ENCODE data around the gene SLC39A5. TPM values are rescaled to one million over a fixed set of nuclear protein-coding genes. Genes with fewer than 3 reads are reported as not detected.

SLC39A5 gene
- total RNA-seq, 1 experiment from 2014 or later: not detected

- no peak overlapping the region for H2BK20ac ChIP-seq (ENCODE audit: low read depth, low read length, poor library complexity, severe bottlenecking)
- Mint-ChIP-seq H3K36me3 (ENCODE audit: insufficient read depth in 1 of 3, low read depth in 3 of 3) (peaks cover 34 to 46% (median 46%) of the 10 kb centered on the region in 3 experiments; a peak in 6 of 7 replicates), H3K4me1 (peaks cover 20% of the 10 kb centered on the region in 2 experiments), H3K4me3 (peak overlapping the region; percentile 93 to 97), H3K27ac (peak overlapping the region in 2 of 3 experiments; percentile 39 to 82; a peak in 2 of 7 replicates), H3K27me3 (ENCODE audit: low read depth) (peaks cover 2% of the 10 kb centered on the region; the same call in 1 of the 2 replicates), H3K9me3 (no peaks in the 10 kb centered on the region; a peak in 1 of 5 replicates)
- no peak for DNase-seq
- no peak overlapping the region for H4K91ac ChIP-seq (ENCODE audit: insufficient read length, low read depth, low read length)
- peak overlapping the region; percentile 93 for H3K4me2 ChIP-seq (ENCODE audit: insufficient read depth, insufficient read length, low read length)
- no CpG with 5 or more reads among the region's 8 CpGs for WGBS (ENCODE audit: extremely low coverage, insufficient read length, low lambda C conversion rate)
- no peak overlapping the region for H4K5ac ChIP-seq (ENCODE audit: insufficient read length, low read depth, low read length)
- H4K20me1 ChIP-seq (ENCODE audit: control insufficient read depth, insufficient read depth, insufficient read length): no peaks in the 10 kb centered on the region
- no peak for TF ChIP-seq CTCF (conservative IDR thresholded peaks at IDR 0.05)
- no peak overlapping the region for H3K27ac ChIP-seq (ENCODE audit: insufficient read length, low read depth, low read length)
- H3K27me3 ChIP-seq (ENCODE audit: insufficient read depth, low read length): no peaks in the 10 kb centered on the region
- no peak overlapping the region for H2AK5ac ChIP-seq (ENCODE audit: insufficient read length, low read length)
- no peak overlapping the region for H2BK12ac ChIP-seq (ENCODE audit: insufficient read length, low read depth, low read length)
- H3K4ac ChIP-seq (ENCODE audit: low read depth, low read length): no peak overlapping the region
- no peak overlapping the region for H3K9ac ChIP-seq (ENCODE audit: extremely low read depth, insufficient read length, low read length)
- no peaks in the 10 kb centered on the region for H3K4me1 ChIP-seq (ENCODE audit: insufficient read depth, low read length)
- no peaks in the 10 kb centered on the region for H3K79me1 ChIP-seq (ENCODE audit: insufficient read depth, low read depth, low read length, poor library complexity, severe bottlenecking)
- H3K14ac ChIP-seq (ENCODE audit: insufficient read depth, low read length): no peak overlapping the region
- H3K18ac ChIP-seq (ENCODE audit: insufficient read length, low read depth, low read length): no peak overlapping the region
- no peaks in the 10 kb centered on the region for H3K9me3 ChIP-seq (ENCODE audit: control insufficient read depth, low read depth, low read length)
- H2BK15ac ChIP-seq (ENCODE audit: low read depth, low read length): no peak overlapping the region
- no peak overlapping the region for H3T11ph ChIP-seq (ENCODE audit: low read length)
- no peak overlapping the region for H2BK5ac ChIP-seq (ENCODE audit: insufficient read length, low read length)
- no peaks in the 10 kb centered on the region for H3K23me2 ChIP-seq (ENCODE audit: insufficient read length, low read depth, low read length, poor library complexity, severe bottlenecking)
- H3K79me2 ChIP-seq (ENCODE audit: insufficient read depth, low read length): no peaks in the 10 kb centered on the region
- no peak overlapping the region for H2BK120ac ChIP-seq (ENCODE audit: low read depth, low read length, poor library complexity, severe bottlenecking)
- no peak overlapping the region for H3K23ac ChIP-seq (ENCODE audit: insufficient read length, low read depth, low read length)
- H3K56ac ChIP-seq (ENCODE audit: insufficient read length, low read depth, low read length): no peak overlapping the region
- no peak overlapping the region for H4K8ac ChIP-seq (replicated peaks; ENCODE audit: insufficient read length, low read depth, low read length)
- H2AFZ ChIP-seq (ENCODE audit: low read length): no peak overlapping the region
These were observed 27.2 kb downstream of the SLC39A5 start for GRCh38 chr12:56257071-56257470.

All from H9 (cell line).